A172 (cell line): ENCODE measurements around the gene PCK2. TPM values are rescaled to one million over a fixed set of nuclear protein-coding genes. Genes with fewer than 3 reads are reported as not detected.

Source experiments
- DNase-seq: peaks from one replicate; pipeline ENCODE4 v3.0.0-alpha.2; 2015; ENCODE audit warnings: low spot score
- total RNA-seq: library from RNA; depleted of rRNA; stranded (reverse); fragments of >200 nt; shearing (Covaris generic); gene quantifications from 2 replicates; pipeline ENCODE4 v1.2.3, GENCODE V29; 2014

The PCK2 gene
- total RNA-seq, 1 experiment from 2014 or later: 4.4 TPM

DNA sequence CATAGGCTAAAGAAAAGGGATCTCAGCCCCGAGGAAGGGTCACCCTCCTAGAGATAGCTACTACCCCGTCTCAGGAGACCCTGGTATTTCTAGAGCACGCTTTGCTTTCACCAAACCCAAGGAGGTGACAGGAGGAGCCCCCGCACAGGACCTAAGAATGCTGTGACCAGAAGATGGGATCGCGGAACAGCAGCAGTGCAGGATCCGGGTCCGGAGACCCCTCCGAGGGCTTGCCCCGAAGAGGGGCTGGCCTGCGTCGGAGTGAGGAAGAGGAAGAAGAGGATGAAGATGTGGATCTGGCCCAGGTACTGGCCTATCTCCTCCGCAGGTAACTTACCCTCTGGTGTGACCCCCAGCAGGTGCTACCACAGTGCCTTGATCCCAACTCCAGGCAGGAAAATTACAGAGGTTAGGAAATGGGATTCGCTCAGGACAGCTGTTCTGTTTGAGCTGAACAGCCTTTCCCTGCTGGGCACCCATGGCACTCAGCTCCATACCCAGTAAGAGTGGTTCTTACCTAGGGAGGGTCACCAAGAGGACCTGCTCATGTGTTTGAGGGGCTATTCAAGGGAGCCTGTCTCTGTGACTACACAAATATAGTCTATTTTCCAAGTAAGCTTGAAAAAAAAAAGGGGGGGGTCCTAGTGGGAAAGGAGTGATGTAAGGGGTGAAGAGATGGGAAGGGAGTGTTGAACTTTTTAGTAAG is 21.5 kb downstream of the PCK2 start:
- no peak for DNase-seq

DNA sequence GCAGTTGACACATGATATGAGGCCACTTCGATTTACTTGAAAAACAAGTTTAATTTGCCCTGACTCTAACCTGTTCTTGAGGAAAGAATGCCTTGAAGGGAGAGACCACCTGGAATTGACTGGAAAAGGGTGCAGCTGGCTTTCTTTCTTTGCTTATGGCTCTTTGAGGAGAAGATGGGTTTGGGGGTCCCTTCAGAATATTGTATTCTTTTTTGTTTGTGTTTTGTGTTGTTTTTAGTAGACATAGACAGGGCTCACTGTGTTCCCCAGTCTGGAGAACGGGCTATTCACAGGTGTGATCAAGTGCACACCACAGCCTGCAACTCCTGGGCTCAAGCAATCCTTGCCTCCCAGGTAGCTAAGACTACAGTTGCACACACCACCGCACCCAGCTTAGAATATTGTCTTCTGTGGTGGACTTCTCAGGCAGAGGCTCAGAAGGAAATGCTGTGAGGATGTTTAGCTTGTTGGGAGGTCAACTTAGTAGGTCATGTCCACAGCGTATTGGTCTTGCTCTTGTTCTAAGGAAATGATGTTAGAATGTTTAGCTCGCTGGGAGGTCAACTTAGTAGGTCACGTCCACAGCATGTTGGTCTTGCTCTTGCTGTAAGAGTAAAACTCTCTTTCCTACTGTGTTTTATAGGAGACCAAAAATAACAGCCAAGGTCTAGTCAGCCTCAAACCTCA is 22.2 kb downstream of the PCK2 start:
- DNase-seq: no peak

DNA sequence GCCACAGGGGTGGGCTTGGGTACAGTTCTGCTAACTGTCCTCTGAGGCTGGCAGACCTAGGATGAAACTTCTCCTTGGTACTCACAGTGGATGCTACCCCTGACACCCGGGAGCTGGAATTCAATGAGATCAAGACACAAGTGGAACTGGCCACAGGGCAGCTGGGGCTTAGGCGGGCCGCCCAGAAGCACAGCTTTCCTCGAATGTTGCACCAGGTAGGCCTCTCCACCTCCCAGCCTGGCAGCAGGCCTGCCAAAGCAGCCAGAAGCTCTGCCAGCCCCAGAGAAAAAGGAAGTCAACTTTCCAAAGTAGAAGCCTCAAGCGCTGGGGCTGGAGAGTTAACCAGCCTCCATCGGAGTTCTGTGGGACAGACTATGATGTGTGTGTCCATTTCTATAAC is 23.1 kb downstream of the PCK2 start:
- DNase-seq: no peak

DNA sequence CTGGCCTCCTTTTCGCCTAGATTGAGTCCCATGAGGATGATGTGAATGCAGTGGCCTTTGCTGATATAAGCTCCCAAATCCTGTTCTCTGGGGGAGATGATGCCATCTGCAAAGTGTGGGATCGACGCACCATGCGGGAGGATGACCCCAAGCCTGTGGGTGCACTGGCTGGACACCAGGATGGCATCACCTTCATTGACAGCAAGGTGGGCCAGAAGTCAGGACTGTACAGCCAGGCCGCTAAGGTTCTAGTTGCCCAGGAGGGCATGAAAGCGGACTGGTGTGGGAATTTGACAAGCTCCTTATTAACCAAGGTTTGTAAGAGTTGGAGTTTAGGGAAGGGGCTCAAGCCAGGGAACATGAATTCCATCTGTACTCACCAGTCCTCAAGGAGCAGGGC is 25.6 kb downstream of the PCK2 start:
- no peak for DNase-seq

DNA sequence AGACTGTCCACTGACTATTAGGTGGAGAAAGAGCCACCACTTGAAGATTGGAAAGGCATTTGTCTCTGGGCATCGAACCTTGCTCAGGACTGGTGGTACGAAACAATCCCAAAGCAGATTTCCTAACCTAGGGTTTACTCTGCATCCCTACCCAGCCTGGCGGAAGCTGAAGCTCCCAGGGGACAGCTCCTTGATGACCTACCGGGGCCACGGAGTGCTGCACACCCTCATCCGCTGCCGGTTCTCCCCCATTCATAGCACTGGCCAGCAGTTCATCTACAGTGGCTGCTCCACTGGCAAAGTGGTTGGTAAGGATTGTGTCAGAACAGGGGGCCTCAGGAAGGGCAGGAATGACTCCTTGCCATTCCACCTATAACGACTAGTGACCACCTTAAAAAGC is 27.1 kb downstream of the PCK2 start:
- DNase-seq: no peak

DNA sequence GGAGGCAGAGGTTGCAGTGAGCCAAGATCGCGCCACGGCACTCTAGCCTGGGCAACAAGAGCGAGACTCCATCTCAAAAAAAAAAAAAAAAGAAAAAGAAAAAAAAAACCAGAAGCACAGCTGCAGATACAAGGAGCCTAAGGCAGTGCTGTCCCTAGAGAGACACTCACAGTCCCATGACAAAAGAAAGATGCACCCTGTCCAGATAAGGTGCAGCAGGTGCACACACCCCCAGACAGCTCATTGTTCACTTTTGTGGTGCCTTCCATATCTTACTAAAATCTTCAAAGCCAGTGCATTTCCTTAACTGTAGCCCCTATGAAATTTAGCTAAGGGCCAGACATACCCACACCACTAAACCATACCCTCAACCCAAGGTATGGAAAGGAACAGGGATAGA is 28.3 kb downstream of the PCK2 start:
- DNase-seq: no peak

DNA sequence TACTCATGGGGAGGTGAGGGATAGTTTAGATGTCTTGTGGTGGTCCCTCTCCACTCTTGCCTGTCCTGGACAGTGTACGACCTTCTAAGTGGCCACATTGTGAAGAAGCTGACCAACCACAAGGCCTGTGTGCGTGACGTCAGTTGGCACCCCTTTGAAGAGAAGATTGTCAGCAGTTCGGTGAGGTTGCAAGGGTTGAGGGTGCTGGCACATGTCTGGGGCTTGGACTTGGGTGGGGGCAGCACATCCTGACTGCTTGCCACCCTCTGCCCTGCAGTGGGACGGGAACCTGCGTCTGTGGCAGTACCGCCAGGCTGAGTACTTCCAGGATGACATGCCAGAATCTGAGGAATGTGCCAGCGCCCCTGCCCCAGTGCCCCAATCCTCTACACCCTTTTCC is 28.8 kb downstream of the PCK2 start:
- no peak for DNase-seq

DNA sequence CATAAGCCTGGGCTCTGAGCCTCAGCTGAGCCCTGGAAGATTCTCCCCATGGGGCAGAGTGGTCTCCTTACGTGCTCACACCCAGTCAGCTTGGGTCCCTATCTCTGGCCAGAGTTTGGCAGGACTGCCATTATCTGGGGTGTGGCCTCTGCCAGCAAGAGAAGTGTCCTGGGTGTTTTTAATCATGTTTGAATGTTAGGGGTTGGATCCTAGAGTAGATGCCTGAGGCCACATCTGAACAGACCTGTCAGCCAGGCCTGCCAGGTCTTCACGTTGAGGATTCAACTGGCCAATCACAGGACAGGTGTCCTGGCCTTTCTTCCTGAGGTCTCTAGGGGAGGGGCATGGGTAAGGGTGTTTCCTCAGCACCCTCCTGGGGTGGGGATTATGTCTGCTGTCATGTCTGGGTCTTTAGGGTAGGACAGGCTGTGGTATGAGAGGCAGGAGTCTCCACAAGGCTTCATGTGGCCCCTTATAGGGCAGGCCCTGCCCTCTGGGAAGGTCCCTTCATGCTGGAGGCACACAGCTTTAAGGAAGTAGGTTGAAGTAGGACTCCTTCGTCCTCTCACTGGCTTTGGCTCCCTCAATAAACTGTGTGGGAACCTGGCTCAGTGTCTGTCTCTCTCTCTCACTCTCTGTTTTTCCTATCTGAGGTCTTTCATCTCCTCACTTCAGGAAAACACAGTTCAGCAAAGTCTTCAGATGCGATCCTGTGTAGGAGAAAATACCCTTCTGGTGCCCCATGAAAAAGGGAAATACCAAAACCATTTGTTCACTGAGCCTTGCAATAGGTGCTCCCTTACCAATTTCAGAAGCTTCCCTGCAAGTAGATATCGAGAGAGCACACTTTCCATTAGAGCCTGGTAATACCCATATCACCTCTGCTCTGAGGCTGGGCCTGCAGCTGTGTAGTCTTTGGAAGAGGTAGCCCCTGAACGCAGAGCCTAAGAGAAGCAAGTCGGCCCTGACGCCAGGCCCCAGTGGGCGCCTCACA is 29.6 kb downstream of the PCK2 start:
- no peak for DNase-seq

DNA sequence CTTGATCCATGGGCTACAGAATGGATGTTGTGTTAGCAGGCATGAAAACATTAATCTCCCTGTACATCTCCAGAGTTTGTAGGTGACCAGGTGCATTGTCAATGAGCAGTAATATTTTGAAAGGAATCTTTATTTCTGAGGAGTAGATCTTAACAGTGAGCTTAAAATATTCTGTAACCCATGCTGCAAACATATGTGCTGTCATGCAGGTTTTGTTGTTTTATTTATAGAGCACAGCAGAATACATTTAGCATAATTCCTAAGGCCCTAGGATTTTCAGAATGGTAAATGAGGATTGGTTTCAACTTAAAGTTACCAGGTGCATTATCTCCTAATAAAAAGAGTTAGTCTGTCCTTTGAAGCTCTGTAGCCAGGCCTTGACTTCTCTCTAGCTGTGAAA is 32.8 kb downstream of the PCK2 start:
- DNase-seq: no peak

DNA sequence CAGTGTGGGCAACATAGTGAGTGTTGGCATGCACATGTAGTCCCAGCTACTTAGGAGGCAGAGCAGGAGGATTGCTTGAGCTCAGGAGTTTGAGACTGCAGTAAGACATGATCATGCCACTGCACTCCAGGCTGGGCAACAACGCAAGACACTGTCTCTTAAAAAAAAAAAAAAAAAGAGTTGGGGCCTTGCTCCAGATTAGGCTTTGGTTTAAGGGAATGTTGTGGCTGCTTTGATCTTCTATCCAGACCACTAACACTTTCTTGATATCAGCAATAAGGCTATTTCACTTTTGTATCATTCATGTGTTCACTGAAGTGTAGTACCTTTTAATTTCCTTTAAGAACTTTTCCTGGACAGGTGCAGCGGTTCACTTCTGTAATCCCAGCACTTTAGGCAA is 33.6 kb downstream of the PCK2 start:
- no peak for DNase-seq

DNA sequence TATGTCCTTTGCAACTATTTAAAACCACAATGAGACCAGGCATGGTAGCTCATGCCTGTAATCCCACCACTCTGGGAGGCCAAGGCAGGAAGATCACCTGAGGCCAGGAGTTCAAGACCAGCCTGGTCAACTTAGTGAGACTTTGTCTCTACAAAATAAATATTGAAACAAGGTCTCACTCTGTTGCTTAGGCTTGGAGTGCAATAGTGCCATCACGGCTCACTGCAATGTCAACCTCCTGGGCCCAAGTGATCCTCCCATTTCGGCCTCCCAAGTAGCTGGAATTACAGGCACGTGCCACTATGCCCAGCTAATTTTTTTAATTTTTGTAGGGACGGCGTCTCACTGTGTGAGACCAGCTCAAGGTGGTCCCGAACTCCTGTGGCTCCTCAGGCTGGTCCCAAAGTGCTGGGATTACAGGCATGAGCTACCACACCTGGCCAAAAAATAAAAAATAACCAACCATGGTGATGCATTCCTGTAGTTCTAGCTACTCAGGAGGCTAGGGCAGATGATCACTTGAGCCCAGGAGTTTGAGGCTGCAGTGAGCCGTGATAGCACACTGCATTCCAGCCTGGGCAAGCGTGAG is 35.4 kb downstream of the PCK2 start:
- no peak for DNase-seq

DNA sequence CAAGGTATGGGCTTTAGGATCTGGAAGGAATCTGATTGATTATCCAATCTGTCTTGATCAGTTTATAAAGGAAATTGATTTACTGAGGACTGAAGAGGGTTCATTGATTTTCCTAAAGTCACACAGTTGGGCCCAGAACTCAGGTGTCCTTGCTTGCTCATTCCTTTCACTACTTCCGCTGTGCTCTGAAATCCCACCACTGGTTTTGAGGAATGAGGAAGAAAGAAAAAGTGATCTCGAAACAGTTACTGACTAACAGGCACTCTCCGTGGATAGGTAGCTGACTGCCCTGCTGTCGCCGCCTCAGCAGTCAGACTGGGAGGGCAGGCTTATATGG is 36.2 kb downstream of the PCK2 start, which contains the start of gene FITM1:
Gene FITM1 (plus strand): TSS at position 280 of the 337 bp plus-strand sequence. CDS start 905 bp downstream, outside the sequence.
- DNase-seq: no peak

DNA sequence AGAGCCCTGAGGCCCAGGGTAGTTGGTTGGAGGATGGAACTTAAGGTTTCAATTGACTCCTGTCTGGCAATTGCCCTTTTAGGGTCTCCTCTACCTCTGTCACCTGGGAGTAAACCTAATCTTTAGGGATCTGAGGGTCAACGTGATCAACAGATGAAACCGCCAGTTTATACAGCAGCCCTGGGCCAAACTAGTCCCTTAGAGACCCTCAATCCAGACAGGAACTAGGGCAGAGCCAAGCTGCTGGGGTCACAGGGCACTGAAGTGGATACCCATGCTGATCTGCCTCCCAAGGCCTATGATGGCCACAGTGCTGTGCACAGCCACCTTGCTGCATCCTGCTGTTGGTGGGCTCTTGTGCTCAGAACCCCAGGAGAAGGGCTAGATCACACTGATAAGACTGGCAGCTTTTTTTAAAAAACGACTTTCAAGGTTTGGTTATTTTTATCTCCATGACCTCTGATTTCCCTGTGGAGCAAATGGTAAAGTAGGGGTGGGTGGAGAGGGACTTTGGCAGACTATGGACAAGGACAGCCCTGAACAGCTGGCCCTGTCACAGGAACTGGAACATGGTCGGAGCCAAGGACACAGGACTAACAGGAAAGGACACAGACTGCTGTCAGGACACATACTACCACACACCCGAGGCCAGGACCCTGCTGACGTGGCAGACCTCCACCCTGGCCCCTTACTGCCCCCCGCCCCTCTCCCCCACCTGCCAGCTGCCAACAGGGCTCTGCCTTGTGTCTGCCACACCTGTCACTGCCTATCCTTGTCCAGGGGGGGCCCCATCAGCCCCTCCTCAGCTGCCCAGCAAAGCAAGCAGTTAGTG is 36.8 kb downstream of the PCK2 start:
- no peak for DNase-seq

DNA sequence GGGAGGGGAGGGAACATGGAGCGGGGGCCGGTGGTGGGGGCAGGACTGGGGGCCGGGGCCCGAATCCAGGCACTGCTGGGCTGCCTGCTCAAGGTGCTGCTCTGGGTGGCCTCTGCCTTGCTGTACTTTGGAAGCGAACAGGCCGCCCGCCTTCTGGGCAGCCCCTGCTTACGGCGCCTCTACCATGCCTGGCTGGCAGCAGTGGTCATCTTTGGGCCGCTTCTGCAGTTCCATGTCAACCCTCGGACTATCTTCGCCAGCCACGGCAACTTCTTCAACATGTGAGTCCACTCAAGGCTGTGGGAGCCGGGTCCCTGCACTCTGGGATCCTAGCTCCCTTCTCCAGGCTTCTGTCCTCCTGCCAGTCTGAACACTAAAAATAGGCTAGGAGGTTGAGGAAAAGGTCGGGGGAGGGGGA is 37.4 kb downstream of the PCK2 start:
- DNase-seq: no peak

DNA sequence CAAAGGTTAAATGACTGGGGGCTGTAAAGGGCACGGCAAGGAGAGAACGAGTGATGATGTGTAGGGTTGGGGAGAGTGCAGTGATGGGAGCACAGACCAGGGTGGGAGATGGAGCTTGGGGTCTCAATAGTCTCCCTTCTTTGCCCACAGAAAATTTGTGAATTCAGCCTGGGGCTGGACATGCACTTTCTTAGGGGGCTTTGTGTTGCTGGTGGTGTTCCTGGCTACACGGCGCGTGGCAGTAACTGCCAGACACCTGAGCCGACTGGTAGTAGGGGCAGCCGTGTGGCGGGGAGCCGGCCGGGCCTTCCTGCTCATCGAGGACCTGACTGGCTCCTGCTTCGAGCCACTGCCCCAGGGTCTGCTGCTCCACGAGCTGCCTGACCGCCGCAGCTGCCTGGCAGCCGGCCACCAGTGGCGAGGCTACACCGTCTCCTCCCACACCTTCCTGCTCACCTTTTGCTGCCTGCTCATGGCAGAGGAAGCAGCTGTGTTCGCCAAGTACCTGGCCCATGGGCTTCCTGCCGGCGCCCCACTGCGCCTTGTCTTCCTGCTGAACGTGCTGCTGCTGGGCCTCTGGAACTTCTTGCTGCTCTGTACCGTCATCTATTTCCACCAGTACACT is 38.1 kb downstream of the PCK2 start:
- DNase-seq: no peak

DNA sequence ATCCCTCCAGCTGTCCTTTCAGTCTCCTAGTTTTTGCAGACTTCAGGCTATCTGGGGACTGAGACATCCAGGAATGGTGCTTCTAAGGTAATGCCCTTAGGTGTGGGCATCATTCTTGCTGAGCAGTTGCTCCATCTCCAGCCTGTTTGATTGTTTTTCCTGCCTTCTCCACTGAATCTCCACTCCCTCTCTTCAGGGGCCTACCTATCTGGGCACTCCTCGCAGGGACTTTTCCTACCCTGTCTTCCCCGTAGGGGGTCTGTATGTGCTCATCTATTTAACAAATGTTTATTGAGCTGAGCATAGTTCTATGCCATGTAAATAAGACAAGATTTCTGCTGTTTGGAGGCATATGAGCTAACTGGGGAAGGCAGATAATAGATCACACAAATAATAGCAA is 38.9 kb downstream of the PCK2 start:
- DNase-seq: no peak

DNA sequence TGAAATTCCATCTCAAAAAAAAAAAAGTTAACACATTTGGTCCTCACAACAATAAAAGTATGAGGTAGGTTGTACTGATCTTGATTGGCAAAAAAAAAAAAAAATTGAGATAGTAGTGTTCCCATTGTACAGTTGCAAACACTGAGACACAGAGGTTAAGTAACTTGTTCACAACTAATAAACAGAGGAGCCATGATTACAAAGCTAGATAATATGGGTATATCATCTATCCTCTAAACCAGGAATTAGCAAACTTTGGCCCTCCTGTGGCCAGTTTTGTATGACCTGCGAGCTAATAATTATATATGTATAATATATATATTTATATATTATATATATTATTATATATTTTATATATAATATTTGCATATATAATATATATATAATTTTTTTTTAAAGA is 39.6 kb downstream of the PCK2 start:
- DNase-seq: no peak

DNA sequence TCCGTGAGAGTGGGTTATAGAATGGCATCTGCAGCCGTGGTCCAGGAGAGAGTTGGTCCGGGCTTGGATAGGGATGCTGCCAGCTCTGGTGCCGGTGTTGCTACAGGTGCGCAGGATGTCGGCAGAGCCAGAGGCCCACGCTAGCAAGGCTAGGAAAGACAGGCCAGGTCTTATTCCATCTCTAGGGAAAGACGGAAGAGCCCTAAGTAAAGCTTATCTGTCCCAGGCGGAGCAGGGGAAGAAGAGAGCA is 41.4 kb downstream of the PCK2 start:
- DNase-seq: no peak

DNA sequence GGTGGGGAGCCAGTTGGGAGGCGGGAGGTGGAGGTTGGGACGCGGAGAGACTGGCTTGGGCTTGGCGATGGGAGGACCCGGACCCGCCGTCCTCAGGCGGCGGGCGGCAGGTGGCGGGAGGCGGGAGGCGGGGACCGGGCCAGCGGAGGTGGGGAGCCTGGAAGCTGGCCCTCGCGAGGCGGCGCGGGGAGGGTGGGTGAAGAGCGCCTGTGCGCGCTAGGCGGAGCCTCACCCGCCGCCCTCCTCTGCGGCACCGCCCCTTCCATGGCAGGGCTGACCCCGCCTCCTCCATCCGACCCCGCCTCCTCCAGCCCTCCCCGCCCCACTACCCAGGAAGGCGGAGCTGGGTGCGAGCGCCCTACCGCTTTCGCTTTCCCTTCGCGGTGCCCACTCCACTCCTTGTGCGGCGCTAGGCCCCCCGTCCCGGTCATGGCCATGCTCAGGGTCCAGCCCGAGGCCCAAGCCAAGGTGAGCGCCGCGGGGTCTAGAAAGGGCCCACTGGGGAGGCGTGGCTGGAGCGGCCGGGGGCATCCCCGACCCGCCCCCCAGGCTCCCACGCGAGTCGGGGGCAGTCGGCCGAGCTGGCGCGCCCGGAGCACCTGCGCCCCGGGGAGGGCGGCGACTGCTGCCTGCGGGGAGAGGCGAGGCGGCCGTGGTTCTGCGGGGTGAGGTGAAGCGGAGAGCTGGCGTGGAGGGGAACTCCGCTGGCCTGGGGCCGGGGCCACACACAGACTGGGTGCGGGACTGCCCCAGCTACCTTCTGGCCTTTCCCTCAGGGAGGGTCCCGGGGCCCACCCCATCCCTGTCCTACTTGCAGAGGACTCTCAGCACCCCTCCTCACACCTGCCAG is 41.9 kb downstream of the PCK2 start, which contains the start of gene PSME1:
Gene PSME1 (plus strand): TSS at position 361 of the 850 bp plus-strand sequence. CDS start 69 bp downstream, at position 430.
- peak; percentile 64 for DNase-seq
